GM18867 (cell line): ENCODE data around the gene SIRT7.

Experiments
- ATAC-seq: cut with Tn5 transposase; IDR thresholded peaks from one replicate; pipeline ENCODE4 v1.9.1; 2021; ENCODE audit warnings: mild to moderate bottlenecking, moderate library complexity; ENCODE audit not compliant: unreplicated experiment

Gene SIRT7

GRCh38 chr17:81867170-81867990 lies 50.6 kb downstream of the SIRT7 start:
- ATAC-seq = no peak

GRCh38 chr17:81866440-81867169 lies 51.4 kb downstream of the SIRT7 start:
- ATAC-seq = no peak

GRCh38 chr17:81865733-81866439 lies 52.1 kb downstream of the SIRT7 start:
- ATAC-seq = no peak

GRCh38 chr17:81865358-81865732 lies 52.6 kb downstream of the SIRT7 start:
- ATAC-seq = no peak

GRCh38 chr17:81863833-81864768 lies 53.9 kb downstream of the SIRT7 start:
- no peak for ATAC-seq

- ATAC-seq = no peak
Measured at GRCh38 chr17:81863123-81863675, 54.8 kb downstream of the SIRT7 start.
